ENCODE data around the gene PQBP1. TPM values are rescaled to one million over a fixed set of nuclear protein-coding genes. Genes with fewer than 3 reads are reported as not detected.

The PQBP1 gene
- total RNA-seq, 2 donors from 2014 or later, result 43.6 to 48.1 TPM

DNA sequence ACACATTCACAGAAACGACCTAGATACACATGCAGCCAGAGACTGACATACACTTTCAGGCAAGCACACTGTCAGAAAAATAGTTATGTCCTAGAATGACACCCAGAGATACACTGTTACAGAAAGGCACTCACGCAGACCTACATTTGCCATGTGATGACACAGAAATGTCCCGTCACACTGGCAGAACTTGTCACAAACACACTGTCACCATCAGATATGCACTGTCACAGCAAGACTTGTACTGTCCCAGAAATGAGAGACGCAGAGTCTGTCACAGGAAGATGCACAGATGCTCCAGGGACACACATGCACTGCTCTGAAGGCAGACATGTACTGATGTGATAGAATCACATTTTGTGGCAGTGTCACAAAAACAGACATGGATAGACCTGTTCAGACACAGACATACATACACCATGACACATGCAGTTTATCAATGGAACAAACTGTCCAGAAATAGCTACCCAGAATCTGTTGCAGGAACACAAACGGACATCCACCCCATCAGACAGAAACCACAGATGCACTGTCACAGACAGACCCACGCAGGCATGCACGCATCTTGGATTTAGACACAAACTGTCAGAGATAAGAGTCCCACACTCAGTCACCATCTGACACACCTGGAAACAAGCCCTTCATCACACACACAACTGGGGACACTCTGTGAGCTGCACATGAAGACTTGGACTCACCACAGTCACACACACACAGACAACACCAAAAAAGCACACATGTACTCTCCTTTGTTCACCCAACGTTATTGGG, 22.4 kb downstream of the PQBP1 start:
- 6 to 43% methylated on average over 2 to 8 of the region's 8 CpGs for WGBS, 2 donors
- intact Hi-C loops (cut with DNase I), result no loop called here
- Histone ChIP-seq H3K36me3 (replicated peaks in 1 of 2; ENCODE audit: insufficient read depth in 1 of 2, low read depth in 2 of 2) (peaks cover 0 to 5% of the 10 kb centered on the region in 2 donors), H3K4me1 (peaks cover 21% of the 10 kb centered on the region), H3K4me3 (no peak overlapping the region), H3K27ac (peak overlapping the region in 3 of 4 donors; percentile 21 to 88 (median 85)), H3K9me3 (no peaks in the 10 kb centered on the region), H3K27me3 (no peaks in the 10 kb centered on the region)
- ATAC-seq, result no peak
- TF ChIP-seq POLR2A (IDR thresholded peaks at IDR 0.05), result no peak
- TF ChIP-seq, protein P1, sequence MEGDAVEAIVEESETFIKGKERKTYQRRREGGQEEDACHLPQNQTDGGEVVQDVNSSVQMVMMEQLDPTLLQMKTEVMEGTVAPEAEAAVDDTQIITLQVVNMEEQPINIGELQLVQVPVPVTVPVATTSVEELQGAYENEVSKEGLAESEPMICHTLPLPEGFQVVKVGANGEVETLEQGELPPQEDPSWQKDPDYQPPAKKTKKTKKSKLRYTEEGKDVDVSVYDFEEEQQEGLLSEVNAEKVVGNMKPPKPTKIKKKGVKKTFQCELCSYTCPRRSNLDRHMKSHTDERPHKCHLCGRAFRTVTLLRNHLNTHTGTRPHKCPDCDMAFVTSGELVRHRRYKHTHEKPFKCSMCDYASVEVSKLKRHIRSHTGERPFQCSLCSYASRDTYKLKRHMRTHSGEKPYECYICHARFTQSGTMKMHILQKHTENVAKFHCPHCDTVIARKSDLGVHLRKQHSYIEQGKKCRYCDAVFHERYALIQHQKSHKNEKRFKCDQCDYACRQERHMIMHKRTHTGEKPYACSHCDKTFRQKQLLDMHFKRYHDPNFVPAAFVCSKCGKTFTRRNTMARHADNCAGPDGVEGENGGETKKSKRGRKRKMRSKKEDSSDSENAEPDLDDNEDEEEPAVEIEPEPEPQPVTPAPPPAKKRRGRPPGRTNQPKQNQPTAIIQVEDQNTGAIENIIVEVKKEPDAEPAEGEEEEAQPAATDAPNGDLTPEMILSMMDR (IDR thresholded peaks at IDR 0.05), result no peak
- no peak for DNase-seq

DNA sequence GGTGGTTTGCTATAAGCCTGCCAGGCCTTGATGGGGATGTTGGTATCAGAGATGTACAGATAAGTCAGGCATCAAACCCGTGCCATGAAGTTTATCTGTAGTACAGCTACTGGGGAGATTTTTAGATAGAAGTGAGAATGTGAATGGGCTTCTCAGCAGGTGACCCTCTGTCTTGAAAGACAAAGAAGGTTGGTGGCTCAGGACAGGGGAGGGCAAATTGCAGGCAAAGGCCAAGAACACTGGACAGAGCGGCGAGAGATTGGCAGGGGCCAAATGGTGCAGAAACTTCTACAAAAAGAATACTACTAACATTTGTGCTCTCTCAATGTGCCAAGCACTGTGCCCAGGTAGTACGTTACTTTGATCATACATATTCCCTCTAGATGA, 23.0 kb downstream of the PQBP1 start:
- WGBS, 2 donors, result 69 to 90% methylated on average over 4 of the region's 4 CpGs
- Histone ChIP-seq H3K4me3 (no peak overlapping the region), H3K27me3 (no peaks in the 10 kb centered on the region), H3K9me3 (no peaks in the 10 kb centered on the region), H3K27ac (no peak overlapping the region), H3K36me3 (replicated peaks in 1 of 2; ENCODE audit: insufficient read depth in 1 of 2, low read depth in 2 of 2) (peaks cover 0 to 5% of the 10 kb centered on the region in 2 donors), H3K4me1 (peaks cover 21% of the 10 kb centered on the region)
- ATAC-seq (no peak), DNase-seq (no peak)
- no peak for TF ChIP-seq POLR2A (IDR thresholded peaks at IDR 0.05)
- intact Hi-C loops (cut with DNase I), result no loop called here

DNA sequence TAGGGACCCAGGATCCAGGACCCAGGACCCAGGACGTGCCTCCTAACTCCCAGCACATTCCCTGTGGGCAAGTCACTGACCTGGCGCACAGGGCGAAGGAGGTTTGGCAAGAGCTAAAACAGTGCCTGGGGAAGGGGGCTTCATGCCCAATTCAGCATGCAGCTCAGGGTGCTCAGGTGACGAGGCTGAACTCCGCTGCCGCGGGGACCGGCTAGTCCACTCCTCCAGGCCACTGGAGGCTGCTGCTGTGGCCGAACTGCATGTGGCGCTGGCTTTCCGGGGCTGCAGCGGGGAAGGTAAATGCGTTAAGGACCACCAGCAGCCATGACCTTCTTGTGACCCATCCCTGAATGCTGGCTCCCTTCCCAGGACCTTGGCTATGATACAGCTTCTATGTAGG, 26.0 kb downstream of the PQBP1 start:
- Histone ChIP-seq H3K27me3 (no peaks in the 10 kb centered on the region), H3K4me1 (peaks cover 8% of the 10 kb centered on the region), H3K27ac (no peak overlapping the region), H3K4me3 (no peak overlapping the region), H3K9me3 (no peaks in the 10 kb centered on the region), H3K36me3 (replicated peaks in 1 of 2; ENCODE audit: insufficient read depth in 1 of 2, low read depth in 2 of 2) (peaks cover 0 to 5% of the 10 kb centered on the region in 2 donors)
- WGBS, 2 donors, result 75 to 83% methylated on average over 1 to 5 of the region's 13 CpGs
- DNase-seq (no peak), ATAC-seq (no peak)
- no peak for TF ChIP-seq POLR2A (IDR thresholded peaks at IDR 0.05)
- TF ChIP-seq, protein P1 (IDR thresholded peaks at IDR 0.05), result no peak
- intact Hi-C loops (cut with DNase I), result no loop called here

DNA sequence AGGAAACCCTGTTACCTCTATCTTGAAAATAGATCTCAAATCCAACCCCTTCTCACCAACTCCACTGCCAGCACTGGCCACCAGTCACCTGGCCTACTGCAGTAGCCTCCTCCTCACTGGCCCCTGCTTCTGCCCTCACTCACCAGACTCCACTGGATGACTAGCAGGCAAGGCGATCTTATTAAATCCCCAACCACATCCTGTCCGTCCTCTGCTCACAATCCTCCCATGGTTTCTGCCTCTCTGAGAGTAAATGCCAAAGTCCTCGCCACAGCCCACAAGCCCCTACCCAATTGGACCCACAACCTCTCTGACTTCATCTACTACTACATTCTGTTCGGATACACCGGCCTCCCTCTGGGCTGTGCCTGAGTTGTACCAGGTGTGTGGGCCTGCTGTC, 26.5 kb downstream of the PQBP1 start:
- intact Hi-C loops (cut with DNase I), result no loop called here
- TF ChIP-seq, protein P1 (IDR thresholded peaks at IDR 0.05), result no peak
- no peak for TF ChIP-seq POLR2A (IDR thresholded peaks at IDR 0.05)

DNA sequence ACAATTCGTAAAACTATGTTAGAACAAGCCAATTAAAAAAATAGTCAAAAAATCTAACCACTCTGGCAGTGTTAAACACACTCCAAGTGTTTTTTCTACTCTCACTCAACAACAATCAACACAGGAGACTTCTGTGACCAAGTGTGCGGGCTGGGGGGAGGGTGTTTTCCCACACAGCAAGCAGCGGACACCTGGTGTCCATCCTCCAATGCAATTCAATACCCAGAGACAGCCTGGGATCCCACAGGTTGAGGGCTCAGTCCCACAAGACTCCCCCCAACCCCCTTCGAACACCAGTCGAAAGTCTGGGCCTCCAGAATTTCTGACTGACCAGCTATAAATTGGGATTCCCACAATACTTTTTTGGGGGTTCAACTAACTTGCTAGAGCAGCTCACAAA, 29.4 kb downstream of the PQBP1 start:
- Histone ChIP-seq H3K27me3 (no peaks in the 10 kb centered on the region), H3K9me3 (no peaks in the 10 kb centered on the region), H3K4me3 (no peak overlapping the region), H3K4me1 (no peaks in the 10 kb centered on the region), H3K27ac (no peak overlapping the region), H3K36me3 (replicated peaks in 1 of 2; ENCODE audit: insufficient read depth in 1 of 2, low read depth in 2 of 2) (peaks cover 0 to 8% of the 10 kb centered on the region in 2 donors)
- WGBS, 2 donors, result 75 to 90% methylated on average over 2 to 3 of the region's 5 CpGs
- no peak for ATAC-seq
- intact Hi-C loops (cut with DNase I), result no loop called here
- no peak for DNase-seq
- TF ChIP-seq, protein P1 (IDR thresholded peaks at IDR 0.05), result no peak
- no peak for TF ChIP-seq POLR2A (IDR thresholded peaks at IDR 0.05)

More for the DNA sequence above, 26.5 kb downstream of the PQBP1 start:
- WGBS, 2 donors, result 82 to 88% methylated on average over 3 to 5 of the region's 5 CpGs
- H3K4me1 ChIP-seq, result peaks cover 8% of the 10 kb centered on the region
- no peaks in the 10 kb centered on the region for H3K9me3 ChIP-seq
- H3K36me3 ChIP-seq (replicated peaks in 1 of 2; ENCODE audit: insufficient read depth in 1 of 2, low read depth in 2 of 2), result peaks cover 0 to 5% of the 10 kb centered on the region in 2 donors
- H3K4me3 ChIP-seq, result no peak overlapping the region
- no peak for ATAC-seq
- no peak overlapping the region for H3K27ac ChIP-seq
- no peaks in the 10 kb centered on the region for H3K27me3 ChIP-seq
- no peak for DNase-seq
